ENCODE data around the gene DOK7.

GRCh38 chr4:3420606-3420955 lies 42.5 kb upstream of the DOK7 start:
- TF ChIP-seq CTCF (IDR thresholded peaks at IDR 0.05) = no peak
- TF ChIP-seq ZFX (IDR thresholded peaks at IDR 0.05; ENCODE audit: borderline replicate concordance) = no peak

Data from 22Rv1 (cell line).